Activated naive CD4-positive, alpha-beta T cell treated with anti-CD3 and anti-CD28 coated beads for 36 hours (primary cell): ENCODE results near the gene EMX1. TPM values are rescaled to one million over a fixed set of nuclear protein-coding genes. Genes with fewer than 3 reads are reported as not detected.

Experiments
- CTCF ChIA-PET: fragments of 350-600 bp; sonication (Branson Sonifier 250); formaldehyde crosslinking; loops from one replicate; lab custom pipeline; 2021; ENCODE audit warnings: antibody characterized with exemption; lab: Charles Lee
- DNase-seq: peaks from one replicate; pipeline ENCODE4 v3.0.0-alpha.2; 2020
- H3K27ac Mint-ChIP-seq: one replicate; pipeline ENCODE4 v1.8.0; 2021; ENCODE audit warnings: mild to moderate bottlenecking, mixed read lengths
- H3K27me3 Mint-ChIP-seq: one replicate; pipeline ENCODE4 v1.8.0; 2021; ENCODE audit warnings: low read depth, mixed read lengths
- H3K36me3 Mint-ChIP-seq: one replicate; pipeline ENCODE4 v1.8.0; 2021; ENCODE audit warnings: low read depth, mixed read lengths
- H3K4me1 Mint-ChIP-seq: one replicate; pipeline ENCODE4 v1.8.0; 2021; ENCODE audit warnings: low read depth, mixed read lengths
- H3K4me3 Mint-ChIP-seq: one replicate; pipeline ENCODE4 v1.8.0; 2021; ENCODE audit warnings: mild to moderate bottlenecking, moderate library complexity, mixed read lengths
- H3K9me3 Mint-ChIP-seq: one replicate; pipeline ENCODE4 v1.8.0; 2021; ENCODE audit warnings: mixed read lengths
- intact Hi-C: fragments of 100-400 bp; cut with micrococcal nuclease; formaldehyde crosslinking; loops from one replicate; pipeline ENCODE4 v1.15.1; 2023
- total RNA-seq, 2 experiments: library from RNA; stranded (reverse); gene quantifications; one replicate each; pipeline ENCODE4 v1.2.3, GENCODE V29; 2021

The EMX1 gene
- total RNA-seq, 2 experiments from 2014 or later, result not detected

DNA sequence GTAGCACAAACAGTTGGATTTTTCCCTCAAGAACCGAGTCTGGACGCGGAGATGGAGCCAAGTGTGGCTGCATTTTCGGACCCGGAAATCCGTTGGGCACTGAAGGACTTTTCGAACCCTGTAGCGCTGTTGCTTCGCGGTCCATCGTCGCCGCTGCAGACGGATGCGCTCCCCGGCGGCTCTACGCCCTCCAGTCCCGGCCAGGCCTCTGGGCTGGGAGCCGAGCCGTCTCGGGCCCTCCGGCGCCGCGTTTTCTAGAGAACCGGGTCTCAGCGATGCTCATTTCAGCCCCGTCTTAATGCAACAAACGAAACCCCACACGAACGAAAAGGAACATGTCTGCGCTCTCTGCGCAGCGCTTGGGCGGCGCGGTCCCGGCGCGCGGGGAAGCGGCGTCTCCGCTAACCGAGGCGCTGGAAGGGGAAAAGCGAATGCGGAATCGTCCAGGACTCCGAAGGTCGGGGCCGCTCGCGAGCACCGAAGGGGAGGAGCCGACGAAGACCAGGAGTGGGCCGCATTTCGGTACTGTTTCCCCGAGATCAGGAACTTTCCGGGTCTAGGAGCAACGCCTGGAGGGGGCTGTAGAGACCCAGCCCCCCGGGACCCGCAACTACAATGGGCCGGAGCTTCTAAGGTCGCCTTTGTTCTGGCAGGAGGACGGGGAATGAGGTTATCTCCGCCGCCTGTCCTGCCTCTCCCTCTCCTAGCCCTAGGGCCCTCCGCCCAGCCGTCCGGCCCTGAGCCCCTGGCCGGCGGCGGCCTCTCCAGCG, 3.2 kb downstream of the EMX1 start:
- H3K36me3 Mint-ChIP-seq, result no peaks in the 10 kb centered on the region
- no peak overlapping the region for H3K27ac Mint-ChIP-seq
- CTCF ChIA-PET, result no interaction called here
- no peaks in the 10 kb centered on the region for H3K9me3 Mint-ChIP-seq
- intact Hi-C loops, result no loop called here
- DNase-seq, result no peak
- peaks cover 28% of the 10 kb centered on the region for H3K4me1 Mint-ChIP-seq
- H3K27me3 Mint-ChIP-seq, result peaks cover 66% of the 10 kb centered on the region
- H3K4me3 Mint-ChIP-seq, result peak overlapping the region; percentile 55

DNA sequence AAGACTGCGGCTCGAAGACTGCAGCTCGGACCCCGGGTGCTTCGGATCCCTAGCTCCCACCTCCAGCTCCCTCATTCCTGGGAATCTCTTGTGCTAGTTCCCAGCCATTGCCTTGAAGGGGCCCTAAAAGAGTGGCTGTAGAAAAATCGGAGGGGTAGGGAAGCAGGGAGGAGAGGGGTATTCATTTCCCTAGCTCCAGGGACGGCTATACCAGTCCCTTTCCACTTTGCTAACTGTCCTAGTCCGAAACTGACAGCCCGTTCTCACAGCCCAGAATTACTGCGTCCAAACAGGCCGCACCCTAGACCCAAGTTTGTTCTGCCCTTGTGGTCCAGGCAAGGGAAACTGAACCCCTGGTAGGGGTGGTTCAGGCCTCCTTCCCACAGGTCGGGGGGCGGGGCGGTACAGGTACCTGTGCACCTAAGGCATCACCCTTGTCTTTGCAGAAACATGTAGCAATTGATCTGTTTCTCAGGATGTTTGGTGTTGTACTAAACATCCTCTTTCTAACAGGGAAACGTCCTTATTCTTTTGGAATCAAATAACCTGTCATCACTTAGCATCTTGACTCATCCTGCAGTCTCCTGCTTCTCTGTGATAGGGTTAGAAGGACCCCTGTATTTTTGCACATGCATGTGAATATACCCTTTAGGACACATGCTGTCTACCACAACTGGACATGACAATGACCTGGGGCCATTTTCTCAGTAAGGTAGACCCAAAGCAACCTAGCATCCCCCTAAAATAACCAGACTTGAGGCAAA, 4.0 kb downstream of the EMX1 start:
- Mint-ChIP-seq H3K4me1 (peaks cover 26% of the 10 kb centered on the region), H3K9me3 (no peaks in the 10 kb centered on the region), H3K27me3 (peaks cover 66% of the 10 kb centered on the region), H3K4me3 (no peak overlapping the region), H3K27ac (no peak overlapping the region), H3K36me3 (no peaks in the 10 kb centered on the region)
- intact Hi-C loops, result no loop called here
- DNase-seq, result no peak
- CTCF ChIA-PET, result no interaction called here

DNA sequence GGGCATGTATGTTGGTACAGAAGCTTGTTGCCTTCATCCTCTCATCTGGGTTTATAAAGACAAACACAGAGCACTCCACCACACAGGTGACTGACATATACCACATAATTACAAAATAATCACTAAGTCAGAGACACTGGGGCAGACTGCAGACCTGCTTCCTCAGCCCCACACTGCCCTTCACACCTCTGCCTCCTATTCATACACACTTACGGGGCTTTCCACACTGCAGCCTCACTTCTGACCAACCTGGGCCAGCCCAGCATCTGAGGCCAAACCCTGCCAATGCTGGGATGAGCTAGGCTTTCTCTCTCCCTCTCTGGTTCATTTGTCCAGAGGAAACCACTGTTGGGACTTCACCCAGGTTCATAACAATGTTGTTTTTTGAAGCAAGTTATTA, 4.5 kb downstream of the EMX1 start:
- CTCF ChIA-PET, result no interaction called here
- H3K4me1 Mint-ChIP-seq, result peaks cover 22% of the 10 kb centered on the region
- intact Hi-C loops, result no loop called here

DNA sequence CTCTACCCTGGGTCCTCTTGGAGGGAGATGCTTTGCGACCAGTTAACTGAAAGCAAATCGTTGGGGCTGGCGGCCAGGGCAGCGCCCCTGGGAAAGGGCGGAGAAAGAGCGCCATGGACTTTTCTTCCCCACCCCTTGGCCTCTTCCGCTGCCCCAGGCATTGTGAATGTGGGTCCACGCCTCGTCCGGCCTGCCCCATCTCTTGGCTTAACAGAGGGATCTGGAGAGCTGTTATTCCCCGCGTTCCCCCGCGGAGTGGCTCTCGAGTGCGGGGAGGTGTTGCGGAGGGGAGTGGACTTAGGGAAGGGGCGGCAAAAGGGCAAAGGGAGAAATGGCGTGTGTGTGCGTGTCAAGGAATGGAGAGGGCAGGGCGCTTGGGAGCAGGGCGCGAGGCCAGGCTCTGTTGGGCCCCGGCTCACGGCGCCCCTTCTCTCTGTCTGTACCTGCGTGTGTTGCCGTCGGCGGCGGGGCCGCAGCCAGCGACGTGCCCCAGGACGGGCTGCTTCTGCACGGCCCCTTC, 6.6 kb downstream of the EMX1 start:
- intact Hi-C loops, result no loop called here
- no peaks in the 10 kb centered on the region for H3K36me3 Mint-ChIP-seq

More for the DNA sequence above, 4.5 kb downstream of the EMX1 start:
- Mint-ChIP-seq H3K27ac (no peak overlapping the region), H3K4me3 (no peak overlapping the region), H3K36me3 (no peaks in the 10 kb centered on the region), H3K27me3 (peaks cover 62% of the 10 kb centered on the region), H3K9me3 (no peaks in the 10 kb centered on the region)
- DNase-seq, result no peak

DNA sequence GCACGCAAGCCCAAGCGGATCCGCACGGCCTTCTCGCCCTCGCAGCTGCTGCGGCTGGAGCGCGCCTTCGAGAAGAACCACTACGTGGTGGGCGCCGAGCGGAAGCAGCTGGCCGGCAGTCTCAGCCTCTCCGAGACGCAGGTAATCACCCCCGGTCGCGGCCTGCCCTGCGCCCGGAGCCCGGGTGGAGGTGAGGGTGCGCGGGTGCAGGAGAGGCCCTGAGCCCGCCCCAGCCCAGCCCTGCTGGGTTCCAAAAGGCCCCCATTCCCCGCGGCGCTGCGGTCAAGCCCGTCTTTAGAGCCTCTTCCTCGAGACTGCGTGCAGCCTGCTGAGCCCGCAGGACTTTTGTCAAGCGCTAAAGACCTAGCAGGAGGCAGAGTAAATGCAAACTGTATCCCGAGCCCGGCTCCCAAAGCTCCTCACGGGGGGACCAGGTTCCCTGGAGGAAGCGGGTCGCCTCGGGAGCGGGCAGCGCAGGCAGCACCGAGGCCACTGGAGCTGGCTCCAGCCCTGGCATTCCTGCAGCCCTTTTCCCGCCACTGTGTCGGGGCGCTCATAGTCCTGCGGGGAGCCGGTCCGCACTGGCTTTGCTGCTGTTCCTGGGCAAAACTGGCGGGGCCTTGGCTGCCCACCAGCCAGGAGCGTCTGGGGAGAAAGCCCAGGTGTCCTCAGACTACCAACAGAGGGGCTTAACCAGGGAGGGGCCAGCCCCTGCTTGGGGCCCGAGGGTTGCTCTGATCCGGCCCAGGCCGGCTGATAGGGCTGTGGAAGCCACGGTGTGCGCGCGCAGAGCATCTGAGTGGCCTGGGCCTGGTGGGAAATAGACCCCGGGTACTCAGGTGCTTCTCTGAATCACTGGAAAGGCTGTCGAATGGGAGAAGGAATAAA, 7.3 kb downstream of the EMX1 start:
- Mint-ChIP-seq H3K27ac (no peak overlapping the region), H3K4me3 (no peak overlapping the region), H3K9me3 (no peaks in the 10 kb centered on the region), H3K4me1 (peaks cover 10% of the 10 kb centered on the region), H3K27me3 (peaks cover 47% of the 10 kb centered on the region), H3K36me3 (no peaks in the 10 kb centered on the region)
- DNase-seq, result no peak
- intact Hi-C loops, result loop anchor here (1.0 kb wide), 1 partner anchor 7 kb away; the partner anchor contains the start of gene EMX1
- CTCF ChIA-PET, result interaction anchor here (0.9 to 2.2 kb wide), 3 partner anchors 31 to 287 kb away, joined by 4 read pairs; no protein-coding TSS in a partner anchor

More for the DNA sequence above, 6.6 kb downstream of the EMX1 start:
- Mint-ChIP-seq H3K4me3 (no peak overlapping the region), H3K27me3 (peaks cover 54% of the 10 kb centered on the region), H3K27ac (no peak overlapping the region), H3K9me3 (no peaks in the 10 kb centered on the region), H3K4me1 (peaks cover 14% of the 10 kb centered on the region)
- CTCF ChIA-PET, result interaction anchor here (1.6 kb wide), 1 partner anchor 31 kb away, joined by 4 read pairs; no protein-coding TSS in a partner anchor
- DNase-seq, result no peak

DNA sequence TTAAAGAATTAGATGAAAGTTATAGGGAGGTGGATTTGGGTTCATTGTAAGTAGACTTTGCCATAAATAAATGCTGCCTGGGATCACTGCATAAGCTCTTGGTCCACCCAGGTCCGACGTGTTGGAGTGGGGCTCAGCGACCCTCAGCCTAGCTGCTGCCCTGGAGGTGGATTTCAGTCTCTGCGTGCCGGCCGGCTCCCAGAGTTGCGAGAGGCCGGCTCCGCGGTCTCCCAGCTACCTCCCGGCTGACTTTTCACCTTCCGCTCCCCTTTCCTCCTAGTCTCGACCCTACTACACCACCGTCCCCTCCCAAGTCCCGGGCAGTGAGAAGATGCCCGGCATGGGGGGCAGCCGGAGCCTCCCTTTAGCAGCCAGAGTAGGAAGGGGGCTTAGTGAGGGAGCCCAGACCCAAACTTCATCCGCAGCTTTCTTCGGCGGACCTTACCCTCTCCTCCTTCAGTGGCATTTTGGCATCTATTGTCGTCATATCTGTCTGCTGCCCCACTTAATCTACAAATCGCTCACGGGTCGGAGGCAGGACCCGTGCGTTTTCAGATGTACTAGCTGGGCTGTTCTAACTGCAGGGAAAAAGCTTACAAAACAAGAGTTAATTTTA, 8.1 kb downstream of the EMX1 start:
- Mint-ChIP-seq H3K27me3 (peaks cover 42% of the 10 kb centered on the region), H3K36me3 (no peaks in the 10 kb centered on the region), H3K4me1 (peaks cover 7% of the 10 kb centered on the region), H3K27ac (no peak overlapping the region), H3K9me3 (no peaks in the 10 kb centered on the region), H3K4me3 (no peak overlapping the region)
- DNase-seq, result no peak
- CTCF ChIA-PET, result interaction anchor here (0.7 to 3.9 kb wide), 7 partner anchors 9 to 286 kb away, joined by 3 to 26 read pairs (median 4); partner anchors contain the start of gene EMX1
- intact Hi-C loops, result loop anchor here (1.0 kb wide), 1 partner anchor 8 kb away; the partner anchor contains the start of gene EMX1

DNA sequence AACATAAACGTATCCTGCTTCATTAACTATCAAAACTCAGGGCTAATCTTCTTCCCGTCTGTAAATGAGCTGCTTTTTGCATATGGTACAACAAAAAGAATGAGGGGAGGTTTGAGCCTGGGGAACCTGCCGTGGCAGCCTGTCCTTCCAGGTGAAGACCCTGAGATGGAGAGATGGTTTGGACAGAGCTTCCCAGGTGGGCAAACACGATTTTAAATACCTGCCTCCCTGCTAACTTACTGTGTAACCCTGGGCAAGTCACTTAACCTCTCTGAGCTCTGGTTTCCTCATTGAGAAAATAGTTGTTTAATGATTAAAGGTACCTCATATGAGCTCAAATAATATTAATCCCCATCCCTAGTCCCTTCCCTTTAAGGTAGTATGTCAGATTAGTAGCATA, 9.0 kb downstream of the EMX1 start:
- CTCF ChIA-PET, result interaction anchor here (0.5 to 3.9 kb wide), 7 partner anchors 10 to 286 kb away, joined by 3 to 26 read pairs (median 4); partner anchors contain the start of gene EMX1
- peaks cover 6% of the 10 kb centered on the region for H3K4me1 Mint-ChIP-seq
- no peak for DNase-seq
- no peak overlapping the region for H3K27ac Mint-ChIP-seq
- no peaks in the 10 kb centered on the region for H3K9me3 Mint-ChIP-seq
- peaks cover 36% of the 10 kb centered on the region for H3K27me3 Mint-ChIP-seq
- H3K4me3 Mint-ChIP-seq, result no peak overlapping the region
- H3K36me3 Mint-ChIP-seq, result no peaks in the 10 kb centered on the region
- intact Hi-C loops, result loop anchor here (2.0 kb wide), 1 partner anchor 14 kb away; no protein-coding TSS in a partner anchor

DNA sequence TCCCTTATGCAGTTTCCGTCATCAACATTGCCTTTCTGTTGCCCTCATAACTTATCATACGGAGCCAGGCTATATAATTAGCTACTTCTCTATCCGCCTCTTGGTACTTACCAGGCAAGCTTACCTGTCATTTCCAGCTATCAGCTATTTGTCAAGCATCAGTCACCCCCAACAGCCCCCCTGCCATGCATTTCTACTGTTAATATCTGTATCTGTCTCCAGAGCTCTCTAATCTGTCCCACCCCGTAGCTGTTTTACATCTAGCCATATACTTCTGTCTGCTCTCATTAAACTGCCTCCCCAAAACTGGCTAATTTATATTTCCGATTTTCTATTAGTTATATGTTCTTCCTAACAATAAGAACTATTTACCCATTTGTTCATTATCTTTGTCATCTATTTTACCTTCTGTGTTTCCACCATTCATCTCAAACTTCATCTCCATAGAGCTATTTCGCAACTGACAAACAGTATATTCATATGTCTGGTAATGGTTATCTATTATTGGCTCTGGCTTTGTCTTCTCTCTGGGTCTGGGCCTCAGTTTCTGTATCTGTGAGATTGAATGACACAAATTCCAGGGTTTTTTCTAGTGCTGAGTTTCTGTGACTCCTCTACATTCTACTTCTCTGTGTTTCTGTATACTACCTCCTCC, 9.6 kb downstream of the EMX1 start:
- Mint-ChIP-seq H3K4me3 (no peak overlapping the region), H3K9me3 (no peaks in the 10 kb centered on the region), H3K4me1 (peaks cover 6% of the 10 kb centered on the region), H3K27me3 (peaks cover 30% of the 10 kb centered on the region), H3K36me3 (no peaks in the 10 kb centered on the region), H3K27ac (no peak overlapping the region)
- intact Hi-C loops, result loop anchor here (2.0 kb wide), 1 partner anchor 14 kb away; no protein-coding TSS in a partner anchor
- CTCF ChIA-PET, result interaction anchor here (0.5 to 3.9 kb wide), 8 partner anchors 10 to 1379 kb away, joined by 3 to 26 read pairs (median 4); partner anchors contain the start of gene EMX1
- no peak for DNase-seq

DNA sequence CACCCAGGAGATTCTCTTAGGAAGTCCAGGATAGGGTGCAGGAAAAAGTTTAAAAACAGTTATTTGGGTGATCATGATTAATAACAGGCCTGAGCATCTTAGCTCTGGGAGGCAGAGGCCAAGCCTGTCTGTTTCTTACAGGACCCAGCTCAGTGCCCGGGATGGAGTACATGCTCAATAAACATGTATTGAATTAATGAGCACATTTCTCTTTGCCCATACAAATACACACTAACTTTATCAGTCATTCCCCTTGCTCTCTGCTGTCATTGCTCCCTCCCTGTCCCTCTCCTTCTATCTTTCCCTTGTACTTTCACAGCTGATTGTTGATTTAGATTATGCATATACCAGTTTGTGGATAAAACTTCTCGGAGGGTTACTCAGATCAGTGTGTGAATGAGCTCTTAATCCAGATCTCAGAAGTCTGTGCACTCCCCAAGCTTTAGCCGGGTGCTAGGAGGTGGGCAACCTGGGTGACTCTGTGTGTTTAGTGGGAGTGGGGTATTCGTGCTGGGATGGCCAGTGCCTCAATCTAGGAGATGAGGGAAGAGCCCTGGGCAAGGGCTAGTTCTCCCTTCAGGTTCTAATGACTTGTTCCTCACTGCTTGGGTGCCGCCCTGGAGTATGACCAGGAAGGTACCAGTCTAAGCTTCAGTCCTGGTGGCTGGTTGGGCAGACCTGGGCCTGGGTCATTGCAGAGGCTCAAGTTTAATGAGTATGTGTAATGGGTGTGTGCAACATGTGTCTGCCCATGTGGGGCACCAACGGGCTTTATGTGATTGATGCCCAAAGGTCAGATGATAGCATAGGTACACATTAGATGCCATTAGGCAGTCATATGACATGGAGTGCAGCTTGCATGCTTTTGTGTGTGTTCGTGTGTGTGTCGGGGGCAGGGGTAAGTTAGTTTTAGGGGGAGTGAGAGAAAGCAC, 10.6 kb downstream of the EMX1 start:
- H3K27ac Mint-ChIP-seq, result no peak overlapping the region
- DNase-seq, result no peak
- CTCF ChIA-PET, result interaction anchor here (3.9 kb wide), 1 partner anchor 35 kb away, joined by 26 read pairs; no protein-coding TSS in a partner anchor
- no peaks in the 10 kb centered on the region for H3K36me3 Mint-ChIP-seq
- H3K27me3 Mint-ChIP-seq, result peaks cover 22% of the 10 kb centered on the region
- intact Hi-C loops, result loop anchor here (2.0 kb wide), 1 partner anchor 15 kb away; no protein-coding TSS in a partner anchor
- H3K4me1 Mint-ChIP-seq, result peaks cover 6% of the 10 kb centered on the region
- H3K4me3 Mint-ChIP-seq, result no peak overlapping the region
- H3K9me3 Mint-ChIP-seq, result no peaks in the 10 kb centered on the region

DNA sequence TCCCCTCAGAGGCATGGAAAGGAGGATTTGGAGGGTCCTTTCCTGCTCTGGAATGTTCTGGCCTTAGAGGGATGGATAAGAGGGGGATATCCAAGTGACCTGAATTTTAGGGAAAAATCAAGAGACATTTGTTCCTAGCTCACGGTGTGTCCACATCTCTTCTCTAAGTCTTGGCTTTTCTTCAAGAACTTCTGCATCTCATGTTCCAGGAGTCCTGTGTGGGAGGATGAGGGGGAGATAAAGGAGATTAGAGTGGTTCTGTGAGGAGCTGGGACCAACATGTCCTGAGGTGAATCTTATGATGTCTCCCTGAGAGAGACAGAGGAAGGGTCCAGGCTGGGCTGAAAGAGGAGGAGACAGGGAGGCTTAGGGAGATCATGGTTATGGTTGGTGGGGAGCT, 11.7 kb downstream of the EMX1 start:
- H3K27me3 Mint-ChIP-seq, result peaks cover 10% of the 10 kb centered on the region
- H3K4me3 Mint-ChIP-seq, result no peak overlapping the region
- no peak for DNase-seq
- H3K4me1 Mint-ChIP-seq, result peaks cover 1% of the 10 kb centered on the region
- intact Hi-C loops, result no loop called here
- no peaks in the 10 kb centered on the region for H3K9me3 Mint-ChIP-seq
- no peaks in the 10 kb centered on the region for H3K36me3 Mint-ChIP-seq
- H3K27ac Mint-ChIP-seq, result no peak overlapping the region
- CTCF ChIA-PET, result interaction anchor here (0.6 to 3.9 kb wide), 2 partner anchors 36 to 41 kb away, joined by 3 to 26 read pairs; no protein-coding TSS in a partner anchor
